CD14-positive monocyte (primary cell): ENCODE results near the gene URM1. TPM values are rescaled to one million over a fixed set of nuclear protein-coding genes. Genes with fewer than 3 reads are reported as not detected.

Experiments used
- DNase-seq, 3 donors: peaks; one replicate each; pipeline ENCODE4 v3.0.0-alpha.2; 2011 to 2022
- H2AFZ ChIP-seq: 2 replicates; pipeline ENCODE4 v1.6.0; 2012; ENCODE audit warnings: mild to moderate bottlenecking, low read depth, low read length, inconsistent platforms; ENCODE audit not compliant: insufficient read depth, poor library complexity, severe bottlenecking
- H3K27ac ChIP-seq, 2 donors: 1 replicate in 1 of 2; 2 replicates in 1 of 2; pipeline ENCODE4 v1.5.1; 2012 to 2013; ENCODE audit warnings: low read length in 2 of 2, control low read depth in 1 of 2, inconsistent platforms in 1 of 2, low read depth in 1 of 2, mild to moderate bottlenecking in 1 of 2
- H3K27me3 ChIP-seq, 2 donors: one replicate each; pipeline versions ENCODE4 v1.6.0 to v1.6.1; 2011 to 2013; ENCODE audit warnings: low read length in 2 of 2; ENCODE audit not compliant: control insufficient read depth in 2 of 2, insufficient read depth in 2 of 2
- H3K36me3 ChIP-seq, 2 donors: replicated peaks in 1 of 2; 1 replicate in 1 of 2; 2 replicates in 1 of 2; pipeline versions ENCODE4 v1.5.1 to v1.6.1; 2012 to 2013; ENCODE audit warnings: low read length in 2 of 2, control low read depth in 1 of 2, inconsistent platforms in 1 of 2, mild to moderate bottlenecking in 1 of 2; ENCODE audit not compliant: insufficient read depth in 2 of 2, control insufficient read depth in 1 of 2
- H3K4me1 ChIP-seq, 2 donors: 1 replicate in 1 of 2; 2 replicates in 1 of 2; pipeline versions ENCODE4 v1.5.1 to v1.6.1; 2012 to 2013; ENCODE audit warnings: low read length in 2 of 2, control low read depth in 1 of 2, inconsistent platforms in 1 of 2, mild to moderate bottlenecking in 1 of 2, moderate library complexity in 1 of 2; ENCODE audit not compliant: insufficient read depth in 2 of 2, control insufficient read depth in 1 of 2
- H3K4me2 ChIP-seq: replicated peaks from 2 replicates; pipeline ENCODE3; 2012; ENCODE audit warnings: low read length, moderate library complexity, mild to moderate bottlenecking; ENCODE audit not compliant: poor library complexity, severe bottlenecking; ENCODE audit errors: extremely low read depth
- H3K4me3 ChIP-seq, 3 experiments: fragments of 200-600 bp in 1 of 3; sonication (generic) in 1 of 3; replicated peaks in 1 of 3; 1 replicate in 2 of 3; 2 replicates in 1 of 3; pipeline ENCODE4 v1.5.1; 2011 to 2013; ENCODE audit warnings: low read length in 3 of 3, mild to moderate bottlenecking in 3 of 3, control low read depth in 2 of 3, low read depth in 2 of 3, inconsistent platforms in 1 of 3, moderate library complexity in 1 of 3
- H3K79me2 ChIP-seq: 2 replicates; pipeline ENCODE4 v1.6.0; 2012; ENCODE audit warnings: mild to moderate bottlenecking, control low read depth, inconsistent platforms, low read length, moderate library complexity; ENCODE audit not compliant: insufficient read depth
- H3K9ac ChIP-seq: 2 replicates; pipeline ENCODE4 v1.6.0; 2017; ENCODE audit warnings: low read length, mild to moderate bottlenecking; ENCODE audit not compliant: insufficient read depth, poor library complexity, severe bottlenecking
- H3K9me3 ChIP-seq, 2 donors: replicated peaks in 1 of 2; 1 replicate in 1 of 2; 2 replicates in 1 of 2; pipeline versions ENCODE4 v1.5.1 to v1.6.1; 2012 to 2013; ENCODE audit warnings: low read length in 2 of 2, control low read depth in 1 of 2; ENCODE audit not compliant: control insufficient read depth in 1 of 2, insufficient read depth in 1 of 2
- H4K20me1 ChIP-seq: 2 replicates; pipeline ENCODE4 v1.6.0; 2012; ENCODE audit warnings: mild to moderate bottlenecking, low read length, control low read depth, moderate library complexity; ENCODE audit not compliant: insufficient read depth
- H3K27ac Mint-ChIP-seq, 7 donors: one replicate each; pipeline ENCODE4 v1.8.0; 2020; ENCODE audit warnings: mild to moderate bottlenecking in 7 of 7, mixed read lengths in 7 of 7, moderate library complexity in 6 of 7, inconsistent platforms in 2 of 7
- H3K27me3 Mint-ChIP-seq, 3 donors: one replicate each; pipeline ENCODE4 v1.8.0; 2021 to 2022; ENCODE audit warnings: low read depth in 3 of 3, mild to moderate bottlenecking in 3 of 3, mixed read lengths in 3 of 3, moderate library complexity in 3 of 3, inconsistent platforms in 1 of 3
- H3K36me3 Mint-ChIP-seq, 2 donors: one replicate each; pipeline ENCODE4 v1.8.0; 2020; ENCODE audit warnings: mixed read lengths in 2 of 2, inconsistent platforms in 1 of 2, mild to moderate bottlenecking in 1 of 2
- H3K4me1 Mint-ChIP-seq: one replicate; pipeline ENCODE4 v1.8.0; 2020; ENCODE audit warnings: mild to moderate bottlenecking, mixed read lengths
- H3K4me3 Mint-ChIP-seq, 2 donors: one replicate each; pipeline ENCODE4 v1.8.0; 2020; ENCODE audit warnings: mild to moderate bottlenecking in 2 of 2, mixed read lengths in 2 of 2, moderate library complexity in 1 of 2
- H3K9me3 Mint-ChIP-seq, 7 donors: one replicate each; pipeline ENCODE4 v1.8.0; 2020 to 2022; ENCODE audit warnings: mixed read lengths in 7 of 7, mild to moderate bottlenecking in 6 of 7, moderate library complexity in 6 of 7, inconsistent platforms in 2 of 7
- WGBS: methylation state at CpG from one replicate; pipeline ENCODE4 v1.1.5; 2013; ENCODE audit warnings: missing lambda C conversion rate; ENCODE audit not compliant: insufficient coverage; 5-methylcytosine and 5-hydroxymethylcytosine counted together
- intact Hi-C, 2 donors: fragments of 100-400 bp; cut with micrococcal nuclease; formaldehyde crosslinking; loops; one replicate each; pipeline versions ENCODE4 v1.15.0 to v1.15.1; 2023
- polyA plus RNA-seq, 3 donors: library from polyadenylated mRNA; depleted of rRNA in 1 of 3; unstranded in 2 of 3; stranded (reverse) in 1 of 3; fragments of 300-500 nt in 2 of 3; fragments of >200 nt in 1 of 3; fragmentation: Illumina TruSeq in 2 of 3; gene quantifications; 1 replicate in 2 of 3; 2 replicates in 1 of 3; pipeline ENCODE4 v1.2.3, GENCODE V29; 2012 to 2021
- TF ChIP-seq, protein P1 (sequence below): fragments of 200-600 bp; IDR thresholded peaks from one replicate; pipeline ENCODE4 v1.8.0; 2022; ENCODE audit warnings: antibody characterized with exemption, mild to moderate bottlenecking

The URM1 gene
- polyA plus RNA-seq, 3 donors, result 37.5 to 39.7 (median 38.3) TPM

DNA sequence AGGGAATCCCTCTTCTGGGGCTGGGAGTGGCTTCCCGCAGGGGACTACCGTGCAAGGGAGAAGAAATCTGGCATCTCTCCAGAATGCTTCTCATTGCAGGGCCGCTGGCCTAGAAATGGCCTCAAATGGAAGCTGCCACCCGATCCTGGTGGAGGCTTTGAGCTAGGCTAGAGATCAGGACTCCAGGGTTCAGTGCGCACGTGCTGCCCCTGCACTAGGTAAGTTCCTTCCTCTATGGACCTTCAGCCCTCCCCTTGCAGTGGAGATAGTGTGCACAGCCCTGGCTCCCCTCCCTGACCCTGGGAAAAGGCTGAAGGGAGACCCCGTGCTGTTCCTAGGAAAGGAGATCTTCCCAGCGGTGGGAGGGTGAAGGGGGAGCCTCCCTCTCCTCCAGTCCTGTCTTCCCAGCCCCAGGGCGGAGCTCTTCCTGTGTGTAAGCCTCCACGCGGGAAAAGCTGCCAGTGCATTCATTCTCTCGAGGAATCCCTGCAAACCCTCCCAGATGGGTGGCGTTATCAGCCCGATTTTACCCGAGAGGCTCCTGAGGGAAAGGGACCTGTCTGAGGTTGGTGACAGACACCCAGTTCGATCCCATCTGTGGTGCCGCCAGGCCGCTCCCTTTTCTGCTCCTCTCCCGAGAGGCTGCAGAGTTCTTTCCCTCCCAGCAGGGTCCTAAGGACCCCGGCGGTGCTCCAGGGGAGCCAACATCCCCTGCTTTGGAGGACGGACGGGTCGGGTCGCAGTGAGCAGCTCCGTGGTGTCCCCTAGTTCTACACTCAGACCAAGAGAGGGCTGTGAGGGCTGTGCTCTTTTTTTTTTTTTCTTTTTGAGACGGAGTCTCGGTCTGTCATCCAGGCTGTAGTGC, 48.1 kb downstream of the URM1 start:
- Histone ChIP-seq H4K20me1 (no peaks in the 10 kb centered on the region), H3K9me3 (peaks cover 0 to 12% of the 10 kb centered on the region in 2 donors), H3K9ac (no peak overlapping the region), H3K79me2 (no peaks in the 10 kb centered on the region), H3K4me1 (peaks cover 19 to 30% of the 10 kb centered on the region in 2 donors), H3K27me3 (peaks cover 10 to 27% of the 10 kb centered on the region in 2 donors), H3K4me2 (peak overlapping the region; percentile 22), H3K36me3 (no peaks in the 10 kb centered on the region), H3K4me3 (peak overlapping the region in 1 of 3 experiments; percentile 92), H3K27ac (no peak overlapping the region), H2AFZ (peak overlapping the region; percentile 99)
- peaks cover 27 to 60% (median 30%) of the 10 kb centered on the region in 3 donors for H3K27me3 Mint-ChIP-seq
- peaks cover 0 to 11% (median 4%) of the 10 kb centered on the region in 7 donors for H3K9me3 Mint-ChIP-seq
- peak overlapping the region; percentile 72 to 83 for H3K4me3 Mint-ChIP-seq
- H3K4me1 Mint-ChIP-seq, result peaks cover 29% of the 10 kb centered on the region
- no peaks in the 10 kb centered on the region for H3K36me3 Mint-ChIP-seq
- DNase-seq, result no peak
- intact Hi-C loops, result loop anchor here (5.0 to 10.0 kb wide), 2 partner anchors 57 to 124 kb away; no protein-coding TSS in a partner anchor
- TF ChIP-seq, protein P1, sequence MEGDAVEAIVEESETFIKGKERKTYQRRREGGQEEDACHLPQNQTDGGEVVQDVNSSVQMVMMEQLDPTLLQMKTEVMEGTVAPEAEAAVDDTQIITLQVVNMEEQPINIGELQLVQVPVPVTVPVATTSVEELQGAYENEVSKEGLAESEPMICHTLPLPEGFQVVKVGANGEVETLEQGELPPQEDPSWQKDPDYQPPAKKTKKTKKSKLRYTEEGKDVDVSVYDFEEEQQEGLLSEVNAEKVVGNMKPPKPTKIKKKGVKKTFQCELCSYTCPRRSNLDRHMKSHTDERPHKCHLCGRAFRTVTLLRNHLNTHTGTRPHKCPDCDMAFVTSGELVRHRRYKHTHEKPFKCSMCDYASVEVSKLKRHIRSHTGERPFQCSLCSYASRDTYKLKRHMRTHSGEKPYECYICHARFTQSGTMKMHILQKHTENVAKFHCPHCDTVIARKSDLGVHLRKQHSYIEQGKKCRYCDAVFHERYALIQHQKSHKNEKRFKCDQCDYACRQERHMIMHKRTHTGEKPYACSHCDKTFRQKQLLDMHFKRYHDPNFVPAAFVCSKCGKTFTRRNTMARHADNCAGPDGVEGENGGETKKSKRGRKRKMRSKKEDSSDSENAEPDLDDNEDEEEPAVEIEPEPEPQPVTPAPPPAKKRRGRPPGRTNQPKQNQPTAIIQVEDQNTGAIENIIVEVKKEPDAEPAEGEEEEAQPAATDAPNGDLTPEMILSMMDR, result no peak
- no peak overlapping the region for H3K27ac Mint-ChIP-seq
- 17% methylated on average over 19 of the region's 28 CpGs for WGBS

DNA sequence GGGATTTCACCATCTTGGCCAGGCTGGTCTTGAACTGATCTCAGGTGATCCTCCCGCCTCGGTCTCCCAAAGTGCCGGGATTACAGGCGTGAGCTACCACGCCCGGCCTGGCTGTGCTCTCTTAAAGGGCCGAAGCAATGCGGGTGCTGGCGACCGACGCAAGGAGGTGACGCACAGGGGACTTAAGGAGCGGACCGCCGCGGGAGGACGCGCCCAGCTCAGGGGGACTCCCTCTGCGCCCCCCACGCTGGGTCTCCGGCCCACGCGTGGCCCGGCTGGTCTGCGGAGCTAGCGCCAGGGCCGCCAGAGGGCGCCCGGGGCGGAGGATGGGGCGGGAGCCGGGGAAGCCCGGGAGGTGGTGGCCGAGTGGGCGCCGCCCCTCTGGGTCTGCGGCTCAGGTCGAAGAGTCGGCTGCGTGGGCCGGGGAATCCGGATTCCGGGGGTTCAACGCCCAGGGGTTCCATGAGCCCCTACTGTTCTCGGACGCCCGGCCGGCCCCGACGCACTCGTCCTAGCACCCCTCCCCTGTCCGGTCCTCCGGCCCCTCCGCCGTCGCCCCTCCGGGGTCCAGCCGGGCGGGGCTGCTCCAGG, 49.0 kb downstream of the URM1 start:
- Histone ChIP-seq H3K4me2 (peak overlapping the region; percentile 97), H3K4me3 (peak overlapping the region; percentile 58 to 92 (median 60)), H3K27ac (no peak overlapping the region), H3K9me3 (peaks cover 0 to 12% of the 10 kb centered on the region in 2 donors), H3K4me1 (peaks cover 19 to 30% of the 10 kb centered on the region in 2 donors), H2AFZ (peak overlapping the region; percentile 99), H3K36me3 (no peaks in the 10 kb centered on the region), H3K79me2 (no peaks in the 10 kb centered on the region), H4K20me1 (no peaks in the 10 kb centered on the region), H3K27me3 (peaks cover 10 to 27% of the 10 kb centered on the region in 2 donors), H3K9ac (peak overlapping the region; percentile 57)
- Mint-ChIP-seq H3K9me3 (peaks cover 0 to 11% (median 4%) of the 10 kb centered on the region in 7 donors), H3K27ac (no peak overlapping the region), H3K4me3 (peak overlapping the region; percentile 72 to 83), H3K27me3 (peaks cover 26 to 54% (median 32%) of the 10 kb centered on the region in 3 donors), H3K36me3 (no peaks in the 10 kb centered on the region), H3K4me1 (peaks cover 29% of the 10 kb centered on the region)
- TF ChIP-seq, protein P1, result peak; percentile 95
- under 1% methylated on average over 59 of the region's 59 CpGs for WGBS
- intact Hi-C loops, result no loop called here
- peak; percentile 46 to 64 (median 49) for DNase-seq
